NCI-H510A (cell line): ENCODE results near the gene TOMM40L.

ENCODE experiments used
- DNase-seq: peaks from one replicate; lab custom pipeline; 2025; lab: John Stamatoyannopoulos, UW

TOMM40L gene

DNA sequence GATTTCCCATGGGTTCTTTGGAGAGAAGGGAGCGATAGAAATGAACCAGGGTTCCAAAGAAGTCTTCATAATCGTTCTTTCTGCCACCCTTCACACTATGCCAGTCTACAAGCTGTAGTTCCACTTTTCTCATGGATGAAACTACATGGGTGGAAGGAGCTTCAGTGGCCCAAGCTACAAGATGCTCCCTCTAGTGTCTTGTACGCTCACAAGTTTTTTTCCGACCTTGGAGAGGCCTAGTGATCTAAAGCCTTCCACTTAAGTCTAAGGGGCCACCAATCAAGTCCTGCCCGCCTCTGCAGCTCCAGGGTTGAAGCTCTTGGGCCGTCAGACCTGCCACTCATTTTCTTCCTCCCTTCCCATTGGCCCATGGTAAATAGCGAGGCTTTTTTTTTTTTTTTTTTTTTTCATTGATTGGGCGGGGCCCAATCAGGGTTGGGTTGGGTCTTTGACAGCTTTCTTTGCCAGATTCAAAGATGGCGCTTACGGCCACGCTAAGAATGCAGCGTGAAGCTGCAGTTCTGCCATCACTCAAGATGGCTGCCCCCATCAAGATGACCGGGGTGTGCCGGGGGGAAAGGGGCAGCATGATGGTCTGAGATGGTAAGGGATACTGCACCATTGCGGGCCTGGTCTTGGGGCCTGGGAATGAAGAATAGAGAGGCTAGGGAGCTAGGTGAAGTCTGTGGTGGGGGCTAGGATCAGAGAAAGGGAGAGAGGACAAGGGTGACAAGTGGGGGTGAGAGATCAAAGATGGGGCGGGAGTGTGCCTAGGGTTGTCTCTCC lies at the start of gene TOMM40L:
Gene TOMM40L, plus strand, starts transcription at position 527 of the 786 bp plus-strand sequence. CDS start 430 bp downstream, outside the sequence.
- DNase-seq, result peak; percentile 93

DNA sequence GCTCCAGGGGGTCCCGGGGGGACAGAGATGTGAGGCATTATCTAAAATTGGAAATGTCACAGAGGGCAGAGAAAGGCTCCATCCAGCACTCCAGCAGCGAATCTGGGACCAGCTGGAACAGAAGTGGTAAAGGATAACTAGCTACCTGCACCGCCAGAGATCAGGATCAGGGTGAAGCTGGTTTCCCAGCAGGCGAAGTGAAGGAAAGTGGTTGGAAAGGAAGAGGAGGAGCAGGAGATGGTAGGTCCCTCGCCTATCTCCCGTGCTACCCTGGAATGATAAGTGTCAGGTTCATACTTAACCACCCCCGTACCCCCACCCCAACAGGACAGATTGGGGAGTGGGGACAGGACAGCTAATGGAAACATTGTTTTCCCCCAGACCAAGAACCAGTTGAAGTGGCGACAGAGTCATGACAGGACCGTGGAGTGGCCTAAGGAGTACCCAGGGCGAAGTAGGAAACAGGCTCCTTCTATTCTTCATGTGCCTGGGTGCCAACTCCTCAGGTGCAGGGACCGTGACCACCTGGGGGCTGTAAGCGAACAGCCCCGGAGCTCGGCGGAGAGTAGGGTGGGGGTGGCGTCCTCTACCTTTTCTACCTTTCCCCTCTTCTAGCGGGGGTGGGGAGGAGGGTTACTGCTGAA lies 49.3 kb upstream of the TOMM40L start:
- DNase-seq, result no peak

DNA sequence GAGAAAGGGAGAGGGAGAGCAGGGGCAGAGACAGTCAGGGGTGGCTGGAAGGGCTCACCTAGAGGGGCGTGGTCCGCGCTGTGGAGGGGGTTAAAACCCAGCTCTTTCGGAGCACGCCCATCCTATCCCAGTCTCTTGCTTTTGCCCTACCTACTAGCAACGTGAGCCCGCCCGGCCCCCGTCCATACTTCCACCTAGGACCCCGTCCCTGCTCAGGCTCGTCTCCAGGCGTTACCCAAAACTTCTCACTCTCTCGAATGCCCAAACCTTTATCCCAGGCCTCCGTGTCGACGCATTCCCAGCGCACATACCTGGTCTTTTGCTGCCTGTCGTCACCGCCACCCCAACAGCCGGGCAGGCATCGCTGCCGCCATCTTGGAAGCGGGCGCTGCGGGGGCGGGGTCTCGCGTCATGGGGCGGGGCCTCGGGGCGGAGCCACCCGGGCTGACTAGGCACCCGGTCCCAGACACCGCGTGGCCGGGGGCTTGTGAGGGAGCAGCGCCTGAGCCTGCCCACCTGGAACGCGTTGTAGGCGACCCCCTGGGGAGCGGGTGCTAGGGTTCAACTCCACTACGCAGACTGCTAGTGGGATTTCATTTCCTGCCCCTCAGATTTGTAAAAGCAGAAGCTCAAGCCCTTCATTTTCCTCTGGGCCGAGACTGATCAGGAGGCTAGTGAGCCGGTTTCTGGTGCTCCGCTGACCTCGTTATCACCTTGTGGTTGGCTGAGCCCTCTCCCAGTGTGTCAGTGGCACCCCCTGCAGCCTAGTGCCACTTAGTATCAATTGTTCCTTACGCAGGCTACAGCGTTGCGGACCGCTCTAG lies 48.5 kb upstream of the TOMM40L start, which contains the start of gene B4GALT3:
Gene B4GALT3, minus strand, starts transcription at position 396 of the 824 bp plus-strand sequence. CDS start 1,447 bp downstream, outside the sequence.
- DNase-seq, result peak; percentile 71

DNA sequence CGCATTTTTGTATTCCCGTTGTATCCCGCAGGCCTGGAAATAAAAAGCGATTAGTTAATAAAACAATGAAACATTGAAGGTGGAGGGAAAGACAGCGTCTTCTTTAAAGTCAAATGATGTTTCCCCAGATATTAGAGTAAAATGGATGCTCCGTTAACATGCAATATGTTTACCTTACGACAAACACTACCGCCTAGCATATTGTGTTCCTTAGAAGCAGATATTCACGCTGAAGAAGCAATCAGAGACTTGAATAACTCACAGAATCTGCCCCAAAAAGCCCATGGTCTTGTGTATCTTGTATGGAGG lies 48.0 kb upstream of the TOMM40L start:
- DNase-seq, result no peak

DNA sequence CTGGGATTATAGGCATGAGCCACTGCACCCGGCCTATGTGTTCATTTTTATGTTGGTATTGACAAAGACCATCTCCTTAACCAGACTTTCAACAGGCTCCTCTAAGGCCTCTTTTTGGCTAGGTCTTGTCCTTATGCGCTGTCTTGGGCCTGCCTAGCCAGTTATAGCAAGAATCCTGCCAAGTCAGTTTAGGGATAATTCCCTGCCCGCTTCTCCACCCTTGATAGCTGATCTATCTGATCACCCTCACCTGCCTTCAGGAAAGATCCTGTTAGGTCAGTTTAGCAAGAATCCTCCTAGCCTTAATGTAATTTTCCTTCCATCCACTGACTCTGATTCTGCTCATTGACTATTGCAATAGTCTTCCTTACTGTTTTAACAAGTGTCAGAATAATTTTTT lies 46.2 kb upstream of the TOMM40L start:
- no peak for DNase-seq

DNA sequence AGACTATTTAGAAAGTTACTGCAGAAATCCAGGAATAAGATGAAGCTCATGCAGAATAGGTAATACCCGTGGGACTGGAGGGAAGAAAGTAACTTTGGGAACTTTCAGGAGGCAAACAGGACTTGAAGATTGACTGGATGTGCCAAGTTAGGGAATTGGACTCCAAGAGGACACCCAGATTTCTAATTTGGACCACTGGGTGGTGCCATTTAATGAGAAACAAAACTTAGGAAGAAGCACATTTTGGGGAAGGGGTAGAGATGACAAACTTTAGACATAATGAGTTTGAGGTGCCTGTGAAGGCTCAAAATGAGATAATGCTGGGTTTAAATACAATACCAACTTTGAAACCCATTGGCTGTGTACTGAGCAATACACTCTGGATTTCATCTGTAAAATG lies 45.2 kb upstream of the TOMM40L start:
- DNase-seq, result no peak

DNA sequence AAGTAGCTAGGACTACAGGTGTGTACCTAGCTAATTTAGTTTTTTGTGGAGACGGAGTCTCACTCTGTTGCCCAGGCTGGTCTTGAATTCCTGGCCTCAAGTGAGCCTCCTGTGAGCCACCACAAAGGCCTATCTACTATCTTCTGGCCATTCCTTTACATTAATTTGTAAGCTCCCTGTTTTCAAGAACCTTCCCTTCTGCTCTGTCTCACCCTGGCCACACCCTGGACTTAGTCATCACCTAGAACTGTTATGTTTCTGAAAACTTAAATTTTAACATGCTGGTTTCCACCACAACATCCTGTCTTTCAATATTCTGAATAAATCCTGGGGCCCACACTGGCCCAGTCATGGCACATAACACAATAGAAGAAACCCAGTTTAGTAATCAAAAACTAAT lies 43.6 kb upstream of the TOMM40L start:
- no peak for DNase-seq

DNA sequence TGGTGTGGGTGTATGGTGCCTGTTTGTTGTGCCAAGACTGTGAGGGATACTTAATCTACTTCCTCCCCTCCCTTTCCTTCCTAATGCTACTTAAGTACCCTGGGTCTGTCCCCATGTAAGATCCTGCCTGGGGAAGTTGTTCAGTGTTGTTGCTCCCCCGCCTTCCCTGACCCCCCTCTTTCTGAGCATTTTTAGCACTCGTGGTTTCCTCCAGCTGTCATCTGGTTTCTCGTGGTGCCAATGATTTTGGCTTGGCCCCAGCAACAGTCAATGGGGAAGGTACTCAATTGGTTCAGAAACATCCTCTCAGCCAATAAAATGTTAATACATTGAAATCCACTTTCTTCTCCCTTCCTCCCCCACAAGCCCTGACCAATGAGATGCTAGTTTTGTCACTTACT lies 40.6 kb upstream of the TOMM40L start:
- DNase-seq, result no peak

DNA sequence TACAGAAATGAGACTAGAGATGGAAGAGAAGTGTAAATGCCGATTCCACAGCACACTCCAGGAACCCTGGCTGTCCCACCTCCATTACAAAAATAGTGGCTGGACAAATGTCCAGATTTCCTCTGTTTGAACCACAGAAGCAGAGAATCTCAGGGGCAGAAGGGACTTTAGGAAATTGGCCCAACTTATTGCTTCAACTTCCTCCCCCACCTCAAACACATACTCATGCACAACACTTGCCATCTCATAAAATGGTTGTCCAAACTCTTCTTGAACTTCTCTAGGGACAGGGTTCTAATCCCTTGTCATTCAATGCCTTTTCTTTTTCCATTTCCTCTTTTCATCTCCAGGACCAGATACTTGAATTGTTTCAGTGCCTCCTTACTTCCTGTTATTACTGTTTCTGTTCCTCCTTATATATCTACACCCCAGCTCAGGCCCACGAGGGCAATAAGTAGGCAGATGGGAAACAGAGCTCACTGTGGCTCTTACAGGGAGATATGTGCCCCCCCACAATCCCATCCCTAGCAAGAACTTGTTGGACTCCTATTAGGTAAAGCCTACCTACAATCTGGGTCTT lies 40.0 kb upstream of the TOMM40L start:
- no peak for DNase-seq

DNA sequence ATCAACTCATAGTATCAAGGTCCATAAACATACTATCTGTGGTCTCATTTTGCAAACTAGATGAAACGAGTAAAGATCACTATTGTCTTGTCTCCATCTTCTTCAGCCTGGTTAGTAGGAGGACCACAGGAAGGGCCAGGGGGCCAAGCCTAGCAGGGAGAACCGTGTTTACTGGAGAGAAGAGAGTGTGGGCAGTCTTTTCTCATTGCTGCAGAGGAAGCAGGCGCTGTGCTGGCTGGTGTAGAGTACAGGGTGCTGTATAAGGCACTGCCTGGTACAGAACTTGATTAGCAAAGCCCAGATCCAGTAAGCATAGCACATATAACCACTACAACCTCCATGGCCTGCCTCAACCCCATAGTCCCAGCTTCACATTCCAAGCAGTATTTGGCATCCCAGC lies 38.5 kb upstream of the TOMM40L start:
- no peak for DNase-seq

DNA sequence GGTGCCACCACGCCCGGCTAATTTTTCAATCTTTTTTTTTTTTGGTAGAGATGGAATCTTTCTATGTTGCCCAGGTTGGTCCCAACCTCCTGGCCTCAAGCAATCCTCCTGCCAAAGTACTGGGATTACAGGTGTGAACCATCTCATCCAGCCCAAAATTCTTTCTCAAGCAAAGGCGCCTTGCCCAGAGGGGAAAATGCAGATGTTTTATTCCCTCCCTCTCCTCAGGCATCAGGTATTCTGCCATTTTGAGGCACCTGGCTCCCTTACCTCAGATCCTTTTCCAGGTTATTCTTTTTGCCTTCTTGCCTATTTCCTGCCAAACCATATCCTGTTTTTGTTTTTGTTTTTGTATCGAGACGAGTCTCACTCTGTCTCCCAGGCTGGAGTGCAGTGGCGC lies 37.5 kb upstream of the TOMM40L start:
- DNase-seq, result no peak

DNA sequence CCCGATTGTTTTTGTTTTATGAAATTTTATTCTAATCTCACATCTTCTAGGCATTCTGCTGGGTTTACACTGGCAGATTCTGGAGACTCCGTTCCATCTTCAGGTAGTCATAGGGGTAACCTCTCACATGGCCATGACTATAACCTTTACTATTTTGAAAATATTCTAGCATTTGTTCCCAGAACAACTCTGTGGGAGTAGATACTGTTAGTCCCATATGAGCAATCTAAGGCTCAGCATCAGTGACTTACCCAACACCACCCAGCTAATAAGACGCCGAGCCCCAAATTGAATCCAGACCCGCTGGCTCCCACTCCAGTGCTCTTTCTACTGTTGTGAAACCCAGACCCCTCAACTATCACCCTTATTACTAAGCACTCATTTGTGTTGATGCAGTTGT lies 36.8 kb upstream of the TOMM40L start:
- DNase-seq, result no peak

DNA sequence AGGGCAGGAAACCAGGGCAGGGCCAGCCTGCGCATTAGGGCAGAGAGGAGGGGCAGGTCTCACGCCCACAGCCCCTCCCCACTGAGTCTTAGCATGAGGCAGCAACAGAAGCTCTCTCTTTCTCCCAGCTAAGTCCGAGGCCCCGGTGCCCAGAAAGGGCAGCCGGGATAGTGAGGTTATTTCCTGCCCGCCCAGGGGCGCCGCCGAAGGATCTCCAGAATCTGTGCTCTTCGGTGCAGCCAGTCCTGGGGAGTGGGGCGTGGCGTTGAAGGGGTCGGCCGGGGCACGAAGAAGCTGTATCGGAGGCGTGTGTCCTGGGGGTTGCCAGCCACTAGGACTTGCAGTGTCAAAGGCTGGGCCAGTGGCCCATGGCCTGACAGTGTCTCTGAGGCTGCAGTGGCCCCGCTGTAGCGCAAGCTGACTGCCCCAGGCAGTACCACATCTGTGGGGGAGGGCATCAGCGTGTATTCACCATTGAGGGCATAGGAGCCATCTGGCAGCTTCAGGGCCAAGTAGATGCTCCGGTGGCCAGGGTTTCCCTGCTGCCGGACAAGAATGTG lies 34.8 kb upstream of the TOMM40L start:
- DNase-seq, result no peak

DNA sequence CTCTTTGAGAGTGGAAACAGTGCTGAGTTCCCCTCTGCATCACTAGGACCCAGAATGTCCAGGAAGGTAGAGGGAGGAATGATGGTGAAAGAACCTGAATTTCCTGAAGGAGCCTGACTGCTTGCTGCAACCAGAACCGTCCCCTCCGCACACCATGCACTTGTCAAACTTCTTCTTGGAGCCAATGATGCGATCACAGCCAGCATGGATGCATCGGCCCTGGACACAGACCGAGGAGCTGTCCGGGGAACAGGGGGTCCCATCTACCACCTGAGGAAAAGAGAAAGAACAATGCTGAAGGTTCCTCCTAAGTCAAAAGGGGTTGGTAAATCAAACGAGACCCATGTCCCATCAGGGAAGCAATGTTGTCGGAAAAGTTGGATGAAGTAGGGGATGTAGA lies 33.9 kb upstream of the TOMM40L start:
- DNase-seq, result no peak

DNA sequence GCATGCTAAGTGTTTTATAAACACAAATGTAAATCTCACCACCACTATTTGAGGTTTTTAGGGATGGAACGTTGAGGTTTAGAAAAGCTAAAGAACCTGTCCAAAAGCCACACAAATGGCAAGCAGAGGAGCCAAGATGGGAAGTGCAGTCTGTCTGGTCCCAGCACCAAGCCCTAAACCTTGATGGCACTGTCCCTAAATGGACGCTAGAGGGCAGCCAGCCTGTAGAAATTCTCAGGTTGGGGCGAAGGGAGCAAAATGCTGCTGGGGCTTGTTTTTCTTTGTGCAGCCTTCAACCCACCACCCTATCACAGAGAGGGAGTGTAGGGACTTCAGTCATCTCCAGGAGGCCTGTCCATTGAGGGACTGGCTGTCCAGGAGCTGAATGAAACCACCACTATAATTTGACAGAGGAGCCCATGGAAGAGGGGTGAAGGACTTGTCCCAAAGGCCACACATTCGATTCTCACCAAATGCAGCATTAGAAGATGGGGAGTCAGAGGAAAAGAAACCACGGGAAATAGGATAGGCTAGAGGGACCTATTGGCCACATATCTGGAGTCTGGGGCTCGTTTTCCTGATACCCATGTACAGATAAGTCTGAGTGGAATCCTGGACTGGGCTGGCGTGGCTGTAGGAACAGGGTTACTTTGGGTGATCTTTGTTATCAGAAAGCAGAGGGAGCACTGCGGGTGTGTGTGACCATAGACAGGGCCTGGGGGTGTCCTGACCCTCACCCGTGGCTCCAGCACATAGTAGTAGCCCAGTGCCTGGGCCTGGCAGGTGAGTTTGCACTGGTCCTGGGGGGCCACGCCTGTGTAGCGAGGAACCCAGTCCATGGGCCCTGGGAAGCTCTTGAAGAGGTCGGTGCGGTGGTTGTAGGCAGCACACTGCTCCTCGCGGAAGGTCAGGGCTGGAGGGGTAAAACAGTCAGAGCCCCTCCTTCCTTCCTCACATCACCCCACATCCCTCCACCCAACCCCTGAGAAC lies 33.1 kb upstream of the TOMM40L start:
- DNase-seq, result peak; percentile 48

DNA sequence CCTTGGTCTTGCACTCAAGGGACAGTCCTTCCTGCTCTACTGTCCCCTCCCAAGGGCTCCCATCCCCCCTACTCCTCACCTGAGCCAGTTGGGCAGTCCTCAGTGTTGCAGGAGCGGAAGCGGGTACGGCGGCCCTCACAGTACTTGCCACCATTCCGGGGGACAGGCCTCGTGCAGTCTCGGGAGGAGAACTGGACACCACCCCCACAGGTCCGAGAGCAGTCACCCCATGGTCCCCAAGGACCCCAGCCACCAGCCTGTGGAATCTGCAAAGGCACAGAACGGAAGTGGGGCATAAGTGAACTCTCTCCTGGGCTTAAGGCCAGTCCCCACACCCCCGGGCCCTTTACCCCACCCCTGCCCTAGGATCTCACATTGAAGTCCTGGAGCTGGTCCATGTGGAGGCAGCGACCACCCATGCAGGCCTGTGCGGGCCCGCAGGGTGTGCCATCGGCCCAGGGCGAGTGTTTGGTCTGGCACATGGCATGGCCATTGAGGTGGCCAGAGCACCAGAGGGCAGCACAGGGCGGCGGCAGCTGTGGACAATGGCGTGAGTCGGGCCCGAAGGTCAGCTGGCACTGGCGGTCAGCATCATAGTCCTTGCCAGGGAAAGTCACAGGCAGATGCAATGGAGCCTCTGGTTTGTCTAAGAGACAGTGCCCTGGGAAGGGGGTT lies 32.2 kb upstream of the TOMM40L start:
- no peak for DNase-seq

DNA sequence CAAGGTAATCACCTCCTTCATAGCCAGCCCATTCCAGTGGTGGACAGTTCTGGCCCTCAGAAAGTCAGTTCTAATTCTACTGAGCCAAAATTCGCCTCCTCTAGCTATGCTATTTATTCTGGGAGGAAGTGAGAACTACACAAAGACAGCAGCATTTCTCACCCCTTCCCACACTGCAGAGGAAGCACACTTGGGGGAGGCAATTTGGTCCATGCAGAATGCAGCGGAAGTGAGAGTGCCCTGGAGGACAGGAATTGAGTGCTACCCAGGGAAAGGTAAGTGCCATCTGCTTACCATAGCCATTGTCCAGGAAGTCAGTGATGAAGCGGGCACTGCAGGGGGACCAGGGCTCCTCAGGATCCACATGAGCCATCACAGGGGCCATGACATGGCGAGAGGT lies 30.7 kb upstream of the TOMM40L start:
- DNase-seq, result no peak

DNA sequence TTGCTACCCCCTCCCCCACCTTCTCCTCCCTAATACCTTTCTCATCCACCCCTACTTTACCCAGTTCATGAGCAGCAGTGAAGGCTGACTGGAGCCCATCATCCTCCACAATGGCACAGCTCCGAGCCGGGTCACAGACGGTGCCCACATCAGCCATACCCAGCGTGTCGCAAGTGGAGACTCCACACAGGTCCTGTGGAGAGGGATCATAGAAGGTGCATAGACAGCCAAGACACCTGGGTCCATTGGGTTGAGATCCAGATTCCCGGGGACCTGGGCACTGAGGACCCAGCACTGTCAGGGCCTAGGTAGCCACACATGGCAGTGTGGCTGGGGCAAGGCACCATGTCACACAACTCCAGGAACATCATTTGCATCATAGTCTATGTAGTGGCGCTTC lies 29.7 kb upstream of the TOMM40L start:
- DNase-seq, result no peak

DNA sequence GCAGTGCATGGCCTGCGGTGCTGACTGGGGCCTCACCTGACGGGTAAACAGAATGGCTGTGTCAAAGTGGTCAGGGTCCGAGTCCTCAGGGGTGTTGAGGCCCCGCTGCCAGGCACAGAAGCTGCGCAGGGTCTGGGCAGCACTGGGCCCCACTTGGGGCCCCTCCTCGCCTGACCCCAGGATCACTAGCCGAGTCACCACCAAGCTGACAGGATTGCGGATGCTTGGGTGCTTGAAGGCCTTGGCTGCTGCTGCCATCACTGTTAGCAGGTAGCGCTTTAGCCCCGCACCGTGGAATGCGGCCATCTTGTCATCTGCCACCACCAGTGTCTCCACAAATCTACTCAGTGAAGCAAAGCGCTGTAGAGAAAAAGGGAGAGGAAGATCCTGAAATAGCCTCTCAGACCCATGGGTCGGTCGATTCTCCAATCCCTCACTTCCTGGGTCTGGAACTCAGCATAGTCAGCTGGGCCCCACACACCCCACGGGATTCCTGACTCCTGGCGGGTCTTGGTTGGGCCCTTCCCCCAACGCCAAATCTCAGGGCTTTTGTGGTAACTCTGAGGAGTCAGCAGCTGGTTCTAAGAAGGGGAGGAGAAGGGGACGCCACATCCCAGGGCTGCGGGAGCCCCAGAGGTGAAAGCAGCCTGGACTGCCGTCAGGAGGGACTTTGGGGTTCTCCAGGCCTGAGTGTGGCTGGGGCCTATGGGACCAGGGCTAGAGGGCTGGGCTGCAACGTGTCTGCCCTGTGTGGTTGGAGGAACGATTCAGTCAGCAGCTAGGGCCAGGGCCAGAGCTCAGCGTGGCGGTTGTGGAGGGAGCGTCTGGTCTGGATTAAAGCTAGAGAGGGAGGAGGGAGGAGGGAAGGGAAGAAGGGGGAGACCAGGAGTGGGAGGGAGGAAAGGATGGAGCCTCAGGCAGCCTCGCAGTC lies 29.1 kb upstream of the TOMM40L start:
- no peak for DNase-seq
